B cell (primary cell): ENCODE results near the gene SCN1A.

ENCODE experiments used
- EZH2 ChIP-seq: IDR thresholded peaks from 2 replicates; pipeline ENCODE4 v1.6.1; 2012; ENCODE audit warnings: borderline replicate concordance, low read depth, mild to moderate bottlenecking, moderate library complexity, low read length; ENCODE audit not compliant: insufficient read depth, poor library complexity, severe bottlenecking
- TF ChIP-seq, protein P1 (sequence below): fragments of 200-600 bp; IDR thresholded peaks from one replicate; pipeline ENCODE4 v1.8.0; 2022; ENCODE audit warnings: antibody characterized with exemption, mild to moderate bottlenecking

DNA sequence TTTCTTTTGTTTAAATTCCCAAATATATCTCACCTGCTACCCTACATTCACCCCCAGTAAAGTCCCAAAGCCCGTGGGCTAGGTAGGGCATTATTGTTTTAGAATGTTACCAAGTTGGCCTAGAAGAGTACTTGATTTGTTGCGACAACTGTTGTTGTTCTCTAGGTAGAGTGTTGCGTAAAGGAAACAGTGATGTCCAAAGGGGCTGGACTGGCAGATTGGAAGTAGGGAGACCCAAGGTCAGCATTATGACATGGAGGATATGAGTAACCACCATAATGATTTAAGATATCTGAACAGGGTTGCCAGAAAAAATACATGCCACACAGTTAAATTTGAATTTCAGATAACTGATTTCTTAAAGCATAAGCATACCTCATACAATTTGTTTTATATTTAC, 39.2 kb downstream of the SCN1A start:
- TF ChIP-seq, protein P1, sequence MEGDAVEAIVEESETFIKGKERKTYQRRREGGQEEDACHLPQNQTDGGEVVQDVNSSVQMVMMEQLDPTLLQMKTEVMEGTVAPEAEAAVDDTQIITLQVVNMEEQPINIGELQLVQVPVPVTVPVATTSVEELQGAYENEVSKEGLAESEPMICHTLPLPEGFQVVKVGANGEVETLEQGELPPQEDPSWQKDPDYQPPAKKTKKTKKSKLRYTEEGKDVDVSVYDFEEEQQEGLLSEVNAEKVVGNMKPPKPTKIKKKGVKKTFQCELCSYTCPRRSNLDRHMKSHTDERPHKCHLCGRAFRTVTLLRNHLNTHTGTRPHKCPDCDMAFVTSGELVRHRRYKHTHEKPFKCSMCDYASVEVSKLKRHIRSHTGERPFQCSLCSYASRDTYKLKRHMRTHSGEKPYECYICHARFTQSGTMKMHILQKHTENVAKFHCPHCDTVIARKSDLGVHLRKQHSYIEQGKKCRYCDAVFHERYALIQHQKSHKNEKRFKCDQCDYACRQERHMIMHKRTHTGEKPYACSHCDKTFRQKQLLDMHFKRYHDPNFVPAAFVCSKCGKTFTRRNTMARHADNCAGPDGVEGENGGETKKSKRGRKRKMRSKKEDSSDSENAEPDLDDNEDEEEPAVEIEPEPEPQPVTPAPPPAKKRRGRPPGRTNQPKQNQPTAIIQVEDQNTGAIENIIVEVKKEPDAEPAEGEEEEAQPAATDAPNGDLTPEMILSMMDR, result no peak
- no peak for TF ChIP-seq EZH2
